Measurements from ENCODE around the gene ZNF514.

DNA sequence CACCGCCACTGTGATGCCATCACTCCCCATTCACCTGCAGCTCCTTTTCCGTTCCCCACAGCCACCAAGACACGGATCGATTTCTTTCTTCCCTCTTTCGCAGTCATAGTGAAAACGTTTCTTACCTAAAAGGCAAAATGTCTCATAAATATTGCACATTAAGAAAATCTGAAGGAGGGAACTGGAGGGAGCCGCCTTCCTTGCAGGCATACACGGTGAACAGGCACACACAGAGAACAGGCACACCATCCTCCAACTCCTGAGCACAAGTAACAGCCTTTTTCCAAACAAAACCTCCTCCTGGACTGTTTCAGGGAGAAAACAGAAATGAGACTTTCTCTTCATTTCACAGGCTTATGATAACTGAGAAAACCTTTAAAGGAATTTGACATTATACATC, 55.0 kb downstream of the ZNF514 start:
- TF ChIP-seq, protein P1, sequence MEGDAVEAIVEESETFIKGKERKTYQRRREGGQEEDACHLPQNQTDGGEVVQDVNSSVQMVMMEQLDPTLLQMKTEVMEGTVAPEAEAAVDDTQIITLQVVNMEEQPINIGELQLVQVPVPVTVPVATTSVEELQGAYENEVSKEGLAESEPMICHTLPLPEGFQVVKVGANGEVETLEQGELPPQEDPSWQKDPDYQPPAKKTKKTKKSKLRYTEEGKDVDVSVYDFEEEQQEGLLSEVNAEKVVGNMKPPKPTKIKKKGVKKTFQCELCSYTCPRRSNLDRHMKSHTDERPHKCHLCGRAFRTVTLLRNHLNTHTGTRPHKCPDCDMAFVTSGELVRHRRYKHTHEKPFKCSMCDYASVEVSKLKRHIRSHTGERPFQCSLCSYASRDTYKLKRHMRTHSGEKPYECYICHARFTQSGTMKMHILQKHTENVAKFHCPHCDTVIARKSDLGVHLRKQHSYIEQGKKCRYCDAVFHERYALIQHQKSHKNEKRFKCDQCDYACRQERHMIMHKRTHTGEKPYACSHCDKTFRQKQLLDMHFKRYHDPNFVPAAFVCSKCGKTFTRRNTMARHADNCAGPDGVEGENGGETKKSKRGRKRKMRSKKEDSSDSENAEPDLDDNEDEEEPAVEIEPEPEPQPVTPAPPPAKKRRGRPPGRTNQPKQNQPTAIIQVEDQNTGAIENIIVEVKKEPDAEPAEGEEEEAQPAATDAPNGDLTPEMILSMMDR (IDR thresholded peaks at IDR 0.05): no peak
- no peak for TF ChIP-seq POLR2A (IDR thresholded peaks at IDR 0.05)

All from right lobe of liver (tissue), 4 donors.